Right lobe of liver (tissue), 4 donors: Measurements from ENCODE around the gene SWAP70.

Experiments used
- POLR2A ChIP-seq: fragments of 450-650 bp; IDR thresholded peaks from one replicate; pipeline ENCODE4 v1.6.1; 2017; ENCODE audit warnings: antibody characterized with exemption, mild to moderate bottlenecking
- TF ChIP-seq, protein P1 (sequence below), 4 donors: fragments of 200-600 bp in 3 of 4; fragments of 450-650 bp in 1 of 4; IDR thresholded peaks; one replicate each; pipeline versions ENCODE4 v1.5.1 to v1.8.0; 2016 to 2022; ENCODE audit warnings: antibody characterized with exemption in 4 of 4, mild to moderate bottlenecking in 2 of 4
- donor health status: DM: no; HTN: no; CAD: no.
- donor health status: DM: no; HTN: no; CAD: no.
- donor health status: DM: no; HTN: yes; CAD: no.

DNA sequence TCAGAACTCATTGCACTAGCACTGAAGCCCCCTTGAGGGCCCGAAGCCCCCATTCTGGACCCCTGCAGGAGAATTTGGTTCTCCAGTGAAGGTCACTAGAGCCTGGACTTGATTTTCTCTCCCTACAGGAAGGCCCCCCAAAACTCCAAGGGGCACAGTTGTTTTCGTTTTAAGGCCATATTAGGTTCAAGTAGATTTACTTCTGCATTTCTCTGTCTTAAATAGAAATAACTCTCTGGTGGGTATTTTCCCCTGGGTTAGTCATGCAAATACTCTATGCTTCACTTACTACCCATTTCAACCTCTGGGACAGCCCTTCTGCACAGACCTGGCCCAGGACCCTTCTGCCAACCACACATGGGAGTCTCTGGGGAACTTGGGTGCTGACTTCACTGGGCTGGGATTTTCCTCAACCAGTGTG is 48.8 kb upstream of the SWAP70 start:
- TF ChIP-seq, protein P1, sequence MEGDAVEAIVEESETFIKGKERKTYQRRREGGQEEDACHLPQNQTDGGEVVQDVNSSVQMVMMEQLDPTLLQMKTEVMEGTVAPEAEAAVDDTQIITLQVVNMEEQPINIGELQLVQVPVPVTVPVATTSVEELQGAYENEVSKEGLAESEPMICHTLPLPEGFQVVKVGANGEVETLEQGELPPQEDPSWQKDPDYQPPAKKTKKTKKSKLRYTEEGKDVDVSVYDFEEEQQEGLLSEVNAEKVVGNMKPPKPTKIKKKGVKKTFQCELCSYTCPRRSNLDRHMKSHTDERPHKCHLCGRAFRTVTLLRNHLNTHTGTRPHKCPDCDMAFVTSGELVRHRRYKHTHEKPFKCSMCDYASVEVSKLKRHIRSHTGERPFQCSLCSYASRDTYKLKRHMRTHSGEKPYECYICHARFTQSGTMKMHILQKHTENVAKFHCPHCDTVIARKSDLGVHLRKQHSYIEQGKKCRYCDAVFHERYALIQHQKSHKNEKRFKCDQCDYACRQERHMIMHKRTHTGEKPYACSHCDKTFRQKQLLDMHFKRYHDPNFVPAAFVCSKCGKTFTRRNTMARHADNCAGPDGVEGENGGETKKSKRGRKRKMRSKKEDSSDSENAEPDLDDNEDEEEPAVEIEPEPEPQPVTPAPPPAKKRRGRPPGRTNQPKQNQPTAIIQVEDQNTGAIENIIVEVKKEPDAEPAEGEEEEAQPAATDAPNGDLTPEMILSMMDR (IDR thresholded peaks at IDR 0.05) = no peak
- TF ChIP-seq POLR2A = no peak
